CD4-positive, alpha-beta T cell treated with Interleukin-17A for 1 hour (primary cell): ENCODE results near the gene RER1.

Experiments used
- DNase-seq: peaks from one replicate; pipeline ENCODE4 v3.0.0-alpha.2; 2020

The RER1 gene

GRCh38 chr1:2392686-2393085 is 1.0 kb downstream of the RER1 start:
- no peak for DNase-seq

GRCh38 chr1:2393471-2393877 is 1.8 kb downstream of the RER1 start:
- DNase-seq: no peak

- no peak for DNase-seq
Observed at GRCh38 chr1:2394220-2394619, 2.6 kb downstream of the RER1 start.

- DNase-seq: no peak
Observed at GRCh38 chr1:2394761-2395160, 3.1 kb downstream of the RER1 start.

- DNase-seq: no peak
Observed at GRCh38 chr1:2395245-2395644, 3.6 kb downstream of the RER1 start.

GRCh38 chr1:2396059-2396458 is 4.4 kb downstream of the RER1 start:
- no peak for DNase-seq

- DNase-seq: no peak
Observed at GRCh38 chr1:2396476-2396875, 4.8 kb downstream of the RER1 start.

- DNase-seq: no peak
Observed at GRCh38 chr1:2397007-2397679, 5.5 kb downstream of the RER1 start.

- no peak for DNase-seq
Observed at GRCh38 chr1:2398871-2399270, 7.2 kb downstream of the RER1 start.

- DNase-seq: no peak
Observed at GRCh38 chr1:2399890-2400575, 8.4 kb downstream of the RER1 start.

- no peak for DNase-seq
Observed at GRCh38 chr1:2400576-2400909, 8.9 kb downstream of the RER1 start.

GRCh38 chr1:2400950-2401649 is 9.5 kb downstream of the RER1 start:
- DNase-seq: no peak

GRCh38 chr1:2402420-2402819 is 10.8 kb downstream of the RER1 start:
- DNase-seq: no peak

GRCh38 chr1:2403273-2403672 is 11.6 kb downstream of the RER1 start:
- DNase-seq: no peak

- DNase-seq: no peak
Observed at GRCh38 chr1:2404142-2404889, 12.7 kb downstream of the RER1 start.

- DNase-seq: no peak
Observed at GRCh38 chr1:2404890-2405511, 13.4 kb downstream of the RER1 start.

- no peak for DNase-seq
Observed at GRCh38 chr1:2405588-2406295, 14.1 kb downstream of the RER1 start.

GRCh38 chr1:2406451-2407041 is 14.9 kb downstream of the RER1 start:
- no peak for DNase-seq

GRCh38 chr1:2407166-2407990 is 15.7 kb downstream of the RER1 start:
- no peak for DNase-seq

GRCh38 chr1:2407991-2408275 is 16.3 kb downstream of the RER1 start:
- DNase-seq: no peak

GRCh38 chr1:2408456-2408855 is 16.8 kb downstream of the RER1 start:
- no peak for DNase-seq
